Hindlimb muscle (tissue), 1 donor: ENCODE data around the gene AGRN. TPM values are rescaled to one million over a fixed set of nuclear protein-coding genes. Genes with fewer than 3 reads are reported as not detected.

Experiments used
- DNase-seq: peaks from one replicate; pipeline ENCODE4 v3.0.0-alpha.2; 2013
- polyA plus RNA-seq: library from polyadenylated mRNA; unstranded; fragments of 120-200 nt; gene quantifications from one replicate; pipeline ENCODE4 v1.2.1, GENCODE V29; 2013; ENCODE audit not compliant: insufficient read length

AGRN gene
- polyA plus RNA-seq, 1 donor: 51.3 TPM

GRCh38 chr1:1038694-1039093 lies 18.8 kb downstream of the AGRN start:
- no peak for DNase-seq

GRCh38 chr1:1039145-1039910 lies 19.4 kb downstream of the AGRN start:
- no peak for DNase-seq

GRCh38 chr1:1040004-1040991 lies 20.4 kb downstream of the AGRN start:
- peak; percentile 61 for DNase-seq

- DNase-seq: no peak
These were observed 21.2 kb downstream of the AGRN start for GRCh38 chr1:1041092-1041523.

GRCh38 chr1:1041873-1042272 lies 22.0 kb downstream of the AGRN start:
- no peak for DNase-seq

GRCh38 chr1:1042835-1043234 lies 22.9 kb downstream of the AGRN start:
- no peak for DNase-seq

GRCh38 chr1:1043411-1043810 lies 23.5 kb downstream of the AGRN start:
- no peak for DNase-seq

- no peak for DNase-seq
These were observed 24.0 kb downstream of the AGRN start for GRCh38 chr1:1043921-1044320.

GRCh38 chr1:1044455-1045078 lies 24.6 kb downstream of the AGRN start:
- no peak for DNase-seq

GRCh38 chr1:1045129-1045528 lies 25.2 kb downstream of the AGRN start:
- DNase-seq: no peak

GRCh38 chr1:1046243-1046642 lies 26.3 kb downstream of the AGRN start:
- no peak for DNase-seq

- DNase-seq: no peak
These were observed 26.8 kb downstream of the AGRN start for GRCh38 chr1:1046767-1047166.

- DNase-seq: no peak
These were observed 27.5 kb downstream of the AGRN start for GRCh38 chr1:1047407-1047806.

GRCh38 chr1:1047963-1048362 lies 28.0 kb downstream of the AGRN start:
- DNase-seq: no peak

- DNase-seq: no peak
These were observed 28.8 kb downstream of the AGRN start for GRCh38 chr1:1048765-1049164.

- no peak for DNase-seq
These were observed 29.6 kb downstream of the AGRN start for GRCh38 chr1:1049318-1050165.

GRCh38 chr1:1050577-1051052 lies 30.7 kb downstream of the AGRN start:
- DNase-seq: no peak

GRCh38 chr1:1051127-1051810 lies 31.3 kb downstream of the AGRN start:
- DNase-seq: no peak

- DNase-seq: no peak
These were observed 32.3 kb downstream of the AGRN start for GRCh38 chr1:1052003-1052840.

GRCh38 chr1:1053022-1053421 lies 33.1 kb downstream of the AGRN start:
- no peak for DNase-seq
